HG03575 (cell line): ENCODE results near the gene MT1E.
"Not testable (repeated sequence)": the region's sequence is repeated elsewhere in the genome, so short reads cannot be mapped to it uniquely, and the experiment has no call there.

ENCODE experiments used
- ATAC-seq: cut with Tn5 transposase; IDR thresholded peaks from one replicate; pipeline ENCODE4 v1.9.1; 2021; ENCODE audit not compliant: unreplicated experiment, insufficient number of reproducible peaks, low FRiP score; ENCODE audit errors: extremely low read depth

MT1E gene

DNA sequence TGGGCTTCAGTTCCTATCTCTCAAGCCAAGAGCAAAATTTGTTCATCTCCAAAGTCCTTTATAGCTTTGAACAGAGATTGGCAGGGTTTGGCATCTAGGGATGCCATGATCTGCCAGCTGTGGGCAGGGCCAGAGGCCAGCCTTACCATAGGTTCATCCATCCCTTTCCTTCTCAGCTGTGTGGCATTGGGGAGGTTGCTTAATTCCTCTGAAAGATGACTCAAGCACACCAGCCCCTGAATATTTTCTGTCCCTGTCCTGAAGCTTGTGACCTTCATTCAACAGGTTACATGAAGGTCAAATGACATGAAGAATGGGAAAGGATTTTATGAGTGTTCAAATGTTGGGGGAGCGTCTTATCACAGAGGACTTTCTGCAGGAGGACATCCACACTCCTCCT, 38.9 kb downstream of the MT1E start:
- no peak for ATAC-seq

DNA sequence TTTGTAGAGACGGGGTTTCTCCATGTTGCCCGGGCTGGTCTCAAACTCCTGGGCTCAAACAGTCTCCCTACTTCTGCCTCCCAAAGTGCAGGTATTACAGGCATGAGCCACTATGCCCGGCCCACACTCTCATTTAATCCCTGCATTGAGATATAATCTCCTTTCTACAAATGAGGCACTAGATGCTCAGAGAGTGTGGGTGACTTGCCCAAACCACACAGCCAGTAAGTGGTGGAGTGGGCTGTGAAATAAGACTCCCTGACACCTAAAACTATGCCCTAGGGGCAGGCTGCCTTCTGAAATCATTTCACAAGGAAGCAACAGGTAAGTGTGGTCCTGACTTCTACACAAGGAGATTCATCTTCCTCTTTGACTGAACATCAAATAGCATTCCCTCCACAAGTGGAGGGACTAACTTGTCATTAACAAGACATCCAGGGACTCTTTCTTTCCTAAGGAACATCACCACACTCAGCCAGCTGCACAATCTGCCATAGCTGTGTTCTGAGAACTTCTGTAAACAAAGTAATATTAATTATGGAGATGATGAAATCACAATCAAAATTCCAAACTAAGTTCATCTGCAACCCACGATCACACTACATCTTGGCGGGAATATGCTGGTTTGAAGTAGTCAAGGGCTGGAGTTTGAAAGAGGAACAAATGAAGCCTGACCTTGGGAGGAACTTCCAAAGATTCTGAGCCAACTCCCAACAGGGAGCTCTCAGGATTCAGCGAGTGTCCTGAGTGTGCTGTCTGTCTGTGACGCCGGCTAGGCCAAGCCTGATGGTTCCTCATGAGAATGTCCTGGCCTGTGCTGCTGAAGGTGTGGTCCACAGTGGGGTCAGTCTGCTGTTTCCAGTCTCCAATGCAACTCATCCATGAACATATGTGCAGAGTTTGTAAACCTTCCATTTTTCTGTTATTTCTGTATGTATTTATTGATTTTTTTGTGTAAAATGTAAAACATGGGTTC, 40.0 kb downstream of the MT1E start:
- not testable (repeated sequence) for ATAC-seq

DNA sequence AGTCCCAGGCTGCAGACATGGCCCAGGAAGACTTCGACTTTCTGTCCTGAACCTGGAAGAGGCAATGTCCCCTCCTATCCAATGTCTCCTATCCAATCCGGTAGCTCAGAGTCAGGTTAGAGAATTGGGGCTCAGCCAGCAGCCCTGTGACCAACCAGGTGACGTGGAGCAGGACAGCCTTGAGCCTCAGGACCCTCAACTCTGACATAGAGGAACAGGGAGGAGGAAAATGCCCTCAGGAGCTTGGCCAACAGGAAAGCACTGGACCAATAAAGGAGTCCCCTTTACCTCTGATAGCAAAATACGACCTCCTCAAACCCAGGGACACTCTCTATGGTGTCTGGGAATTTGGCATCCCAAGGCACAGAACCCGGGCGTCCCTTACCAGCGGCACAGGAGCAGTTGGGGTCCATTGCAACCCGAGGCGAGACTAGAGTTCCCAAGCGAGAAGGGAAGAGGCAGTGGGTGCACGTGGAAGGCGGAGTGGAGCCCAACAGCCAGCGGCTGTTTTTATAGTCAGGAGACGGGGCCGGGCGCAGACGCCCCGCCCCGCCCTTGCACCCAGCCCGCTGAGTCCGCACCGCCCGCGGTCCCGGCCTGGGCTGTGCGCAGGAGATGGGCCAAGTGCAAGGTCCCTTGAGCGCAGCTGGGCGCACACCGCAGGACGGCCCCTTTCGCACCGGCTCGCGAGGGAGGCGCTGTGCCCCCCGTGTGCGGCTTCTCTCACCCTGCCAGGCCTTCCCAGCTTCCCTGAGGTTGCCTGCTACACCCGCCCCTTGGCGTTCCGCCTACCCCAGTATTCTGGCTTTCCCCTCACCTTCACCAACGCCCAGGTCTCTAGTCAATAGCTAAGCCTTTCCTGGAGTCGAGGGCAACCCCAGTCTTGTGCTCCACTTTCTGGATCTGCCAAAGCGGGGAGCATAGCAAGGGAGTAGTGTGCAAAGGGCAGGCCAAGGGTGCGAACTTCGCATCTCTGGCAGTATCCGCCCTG, 42.3 kb downstream of the MT1E start, which contains the start of gene MT1G:
MT1G (minus strand) TSS at position 485 of the 991 bp plus-strand sequence; CDS start at position 413, 72 bp downstream.
- ATAC-seq, result no peak

DNA sequence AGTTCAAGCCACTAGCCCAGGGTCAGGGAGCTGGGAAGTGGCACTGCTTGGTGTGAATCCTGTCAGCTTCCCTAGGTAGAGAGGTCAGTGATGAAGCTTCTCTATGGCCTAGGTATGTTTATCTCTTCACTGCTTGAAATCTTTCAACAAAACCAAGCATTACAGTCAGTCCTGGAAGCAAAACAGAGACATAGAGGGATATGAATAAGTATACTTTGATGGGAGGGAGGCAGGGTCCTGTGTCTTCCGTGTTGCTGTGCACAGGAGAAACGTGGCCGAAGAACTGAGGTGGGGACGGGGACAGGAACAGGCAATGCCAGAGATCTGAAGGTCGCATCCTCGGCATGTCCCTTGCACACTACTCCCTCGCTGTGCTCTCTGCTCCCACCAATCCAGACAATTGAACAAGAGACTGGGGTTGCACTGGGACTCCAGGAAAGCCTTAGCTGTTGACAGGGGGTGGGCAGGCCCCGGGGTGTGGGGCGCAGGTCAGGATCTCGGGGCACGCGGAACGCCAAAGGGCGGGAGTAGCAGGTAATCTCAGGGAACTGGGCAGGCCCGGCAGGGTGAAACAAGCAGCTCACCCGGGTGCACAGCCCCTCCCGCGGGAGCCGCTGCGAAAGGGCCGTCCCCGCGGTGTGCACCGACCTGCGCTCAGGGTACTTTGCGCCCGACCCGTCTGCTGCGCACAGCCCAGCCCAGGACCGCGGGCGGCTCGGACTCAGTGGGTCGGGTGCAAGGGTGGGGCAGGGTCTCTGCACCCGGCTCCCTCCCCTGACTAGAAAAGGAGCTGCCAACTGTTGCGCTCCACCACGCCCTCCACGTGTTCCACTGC, 43.6 kb downstream of the MT1E start, which contains the start of gene MT1H:
MT1H (plus strand) TSS at position 810 of the 835 bp plus-strand sequence. CDS start 71 bp downstream, outside the sequence.
- no peak for ATAC-seq

DNA sequence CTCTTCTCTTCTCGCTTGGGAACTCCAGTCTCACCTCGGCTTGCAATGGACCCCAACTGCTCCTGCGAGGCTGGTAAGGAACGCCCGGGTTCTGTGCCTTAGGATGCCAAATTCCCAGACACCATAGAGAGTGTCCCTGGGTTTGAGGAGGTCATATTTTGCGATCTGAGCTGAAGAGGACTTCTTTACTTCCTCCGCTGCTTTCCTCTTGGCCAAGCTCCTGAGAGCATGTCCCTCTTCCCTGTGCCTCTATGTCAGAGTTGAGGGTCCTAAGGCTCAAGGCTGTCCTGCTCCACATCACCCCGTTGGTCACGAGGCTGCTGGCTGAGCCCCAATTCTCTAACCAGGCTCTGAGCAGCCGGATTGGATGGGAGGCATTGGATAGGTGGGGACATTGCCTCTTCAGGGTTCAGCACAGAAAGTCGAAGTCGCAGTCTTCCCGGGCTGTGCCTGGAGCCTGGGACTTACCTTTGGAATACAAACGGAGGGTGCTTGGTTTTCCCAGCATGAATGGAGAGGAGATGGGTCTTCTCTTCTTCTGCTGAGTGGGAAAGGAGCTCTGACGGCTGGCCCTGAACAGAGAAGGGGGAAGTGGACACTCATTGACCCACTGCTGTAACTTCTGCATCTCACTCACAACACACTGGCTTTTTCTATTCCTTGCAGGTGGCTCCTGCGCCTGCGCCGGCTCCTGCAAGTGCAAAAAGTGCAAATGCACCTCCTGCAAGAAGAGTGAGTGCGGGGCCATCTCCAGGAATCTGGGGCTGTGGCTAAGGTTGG, 44.4 kb downstream of the MT1E start:
- no peak for ATAC-seq

DNA sequence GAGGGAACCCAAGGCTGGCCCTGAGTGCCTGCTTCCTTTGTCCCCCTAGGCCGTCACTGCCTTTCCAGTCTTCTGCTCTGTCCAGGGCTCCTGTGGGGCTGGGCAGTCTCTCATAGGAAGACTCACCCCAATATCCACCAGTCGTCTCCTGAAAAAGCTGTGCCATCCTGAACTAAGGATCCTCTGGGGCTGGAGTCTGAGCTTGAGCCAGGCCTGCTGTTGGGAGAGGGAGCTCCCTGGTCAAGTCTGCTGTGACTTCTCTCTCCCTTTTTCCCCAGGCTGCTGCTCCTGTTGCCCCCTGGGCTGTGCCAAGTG, 45.0 kb downstream of the MT1E start:
- no peak for ATAC-seq

DNA sequence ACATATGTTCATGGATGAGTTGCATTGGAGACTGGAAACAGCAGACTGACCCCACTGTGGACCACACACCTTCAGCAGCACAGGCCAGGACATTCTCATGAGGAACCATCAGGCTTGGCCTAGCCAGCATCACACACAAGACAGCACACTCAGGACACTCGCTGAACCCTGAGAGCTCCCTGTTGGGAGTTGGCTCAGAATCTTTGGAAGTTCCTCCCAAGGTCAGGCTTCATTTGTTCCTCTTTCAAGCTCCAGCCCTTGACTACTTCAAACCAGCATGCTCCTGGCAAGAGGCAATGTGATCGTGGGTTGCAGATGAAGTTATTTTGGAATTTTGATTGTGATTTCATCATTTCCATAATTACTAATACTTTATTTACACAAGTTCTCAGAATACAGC, 46.1 kb downstream of the MT1E start:
- ATAC-seq, result not testable (repeated sequence)

DNA sequence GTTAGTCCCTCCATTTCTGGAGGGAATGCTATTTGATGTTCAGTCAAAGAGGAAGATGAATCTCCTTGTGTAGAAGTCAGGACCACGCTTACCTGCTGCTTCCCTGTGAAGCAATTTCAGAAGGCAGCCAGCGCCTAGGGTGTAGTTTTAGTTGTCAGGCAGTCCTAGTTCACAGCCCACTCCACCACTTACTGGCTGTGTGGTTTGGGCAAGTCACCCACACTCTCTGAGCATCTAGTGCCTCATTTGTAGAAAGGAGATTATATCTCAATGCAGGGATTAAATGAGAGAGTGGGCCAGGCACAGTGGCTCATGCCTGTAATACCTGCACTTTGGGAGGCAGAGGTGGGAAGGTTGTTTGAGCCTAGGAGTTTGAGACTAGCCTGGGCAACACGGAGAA, 46.6 kb downstream of the MT1E start:
- not testable (repeated sequence) for ATAC-seq

DNA sequence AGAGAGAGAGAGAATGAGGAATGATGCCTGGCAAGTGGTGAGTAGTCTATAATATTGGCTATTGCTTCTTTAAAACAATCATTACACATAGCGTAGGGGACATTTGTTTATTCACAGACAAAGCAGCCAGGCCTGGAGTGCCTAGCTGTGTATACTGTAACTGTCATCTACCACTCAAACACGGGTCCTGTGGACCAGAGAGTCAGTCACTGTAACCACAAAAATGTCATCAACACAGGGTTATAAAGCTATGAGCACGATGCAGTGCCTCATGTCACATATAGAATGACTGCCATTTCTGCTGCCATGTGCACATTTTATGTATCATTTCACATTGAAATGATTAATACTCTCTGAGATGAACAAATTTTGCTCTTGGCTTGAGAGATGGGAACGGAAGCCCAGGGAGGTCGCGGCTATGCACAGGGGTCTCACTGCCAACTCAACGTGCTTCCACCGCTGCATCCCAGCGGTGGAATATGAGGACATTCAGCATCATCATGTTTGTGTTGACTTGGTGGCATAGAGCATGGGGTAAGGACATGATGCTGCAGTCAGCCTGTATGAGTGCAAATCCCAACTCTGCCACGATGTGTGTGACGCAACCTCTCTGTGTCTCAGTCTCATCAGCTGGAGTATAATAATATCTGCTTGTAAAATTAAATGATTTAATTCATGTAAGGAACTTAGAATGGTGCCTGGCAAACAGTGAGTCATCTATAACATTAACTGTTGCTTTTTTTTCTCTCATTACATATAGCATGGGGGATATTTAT, 47.4 kb downstream of the MT1E start:
- ATAC-seq, result no peak

DNA sequence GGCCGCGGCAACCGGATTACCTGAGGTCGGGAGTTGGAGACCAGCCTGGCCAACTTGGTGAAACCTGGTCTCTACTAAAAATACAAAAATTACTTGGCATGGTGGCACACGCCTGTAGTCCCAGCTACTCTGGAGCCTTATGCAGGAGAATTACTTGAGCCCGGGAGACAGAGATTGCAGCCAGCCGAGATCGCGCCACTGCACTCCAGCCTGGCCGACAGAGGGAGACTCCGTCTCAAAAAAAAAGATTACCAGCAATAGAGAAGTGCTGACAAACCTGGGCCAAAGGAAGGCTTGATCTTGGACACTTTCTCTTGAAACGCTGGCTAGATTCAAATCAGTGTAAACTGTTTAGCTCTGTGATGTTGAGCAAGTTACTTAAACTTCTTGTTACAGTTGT, 48.3 kb downstream of the MT1E start:
- no peak for ATAC-seq

DNA sequence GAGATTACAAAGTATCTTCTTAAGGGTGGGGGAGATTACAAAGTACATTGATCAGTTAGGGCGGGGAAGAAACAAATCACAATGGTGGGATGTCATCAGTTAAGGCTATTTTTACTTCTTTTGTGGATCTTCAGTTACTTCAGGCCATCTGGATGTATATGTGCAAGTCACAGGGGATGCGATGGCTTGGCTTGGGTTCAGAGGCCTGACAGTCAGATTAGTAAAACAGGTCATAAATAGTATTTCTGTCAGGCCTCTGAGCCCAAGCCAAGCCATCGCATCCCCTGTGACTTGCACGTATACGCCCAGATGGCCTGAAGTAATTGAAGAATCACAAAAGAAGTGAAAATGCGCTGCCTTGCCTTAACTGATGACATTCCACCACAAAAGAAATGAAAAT, 49.0 kb downstream of the MT1E start:
- not testable (repeated sequence) for ATAC-seq

DNA sequence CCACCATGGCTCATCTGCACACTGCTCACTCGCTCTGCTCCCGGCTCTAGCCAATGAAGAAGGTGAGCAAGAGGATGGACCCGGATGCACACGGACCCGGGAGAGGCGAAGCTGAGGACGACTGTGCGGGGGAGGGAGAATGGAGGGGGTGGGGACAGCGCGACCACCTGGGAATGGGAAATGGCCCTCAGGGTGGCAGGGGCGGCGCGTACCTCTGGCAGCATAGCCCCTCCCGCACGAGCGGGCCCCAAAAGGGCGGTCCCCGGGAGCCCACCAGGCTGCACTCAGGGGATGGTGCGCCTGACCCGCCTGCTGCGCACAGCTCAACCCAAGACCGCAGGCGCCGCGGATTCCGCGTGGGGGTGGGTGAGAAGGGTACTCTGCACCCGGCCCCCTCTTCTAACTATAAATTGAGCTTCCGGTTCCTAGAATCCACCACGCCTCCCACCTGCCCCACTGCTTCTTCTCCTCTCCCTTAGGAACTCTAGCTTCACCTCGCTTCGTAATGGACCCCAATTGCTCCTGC, 50.2 kb downstream of the MT1E start:
- no peak for ATAC-seq
